ENCODE data around the gene FRMPD1. TPM values are rescaled to one million over a fixed set of nuclear protein-coding genes. Genes with fewer than 3 reads are reported as not detected.

The FRMPD1 gene
- total and polyA plus RNA-seq, 2 of the 4 experiments (the other 2 are of a cell fraction), result not detected

DNA sequence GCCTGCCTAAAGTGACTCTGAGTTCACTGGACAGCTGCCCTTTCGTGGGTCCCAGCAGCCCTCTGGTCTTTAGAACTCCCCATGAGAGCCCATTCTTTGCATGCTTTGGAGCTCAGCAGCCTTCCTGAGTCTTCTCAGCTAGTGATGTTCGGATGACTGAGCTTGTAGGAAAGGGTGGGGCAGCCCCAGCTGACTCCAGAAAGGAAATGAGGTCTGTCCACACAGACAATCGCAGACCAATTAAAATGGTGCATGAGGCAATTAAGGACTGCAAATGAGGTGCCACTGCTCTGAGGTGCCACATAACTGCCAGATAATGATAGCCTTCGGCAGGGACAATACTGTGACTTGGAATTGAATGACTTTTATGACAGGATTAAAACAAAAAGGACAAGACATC lies 32.9 kb upstream of the FRMPD1 start:
- intact Hi-C loops (cut with micrococcal nuclease), result no loop called here
- BruUV-seq (replicated peaks), result no TSS peak
- ChIA-PET POLR2A (ENCODE audit: unreplicated experiment) (no interaction called here), CTCF (no interaction called here)
- Histone ChIP-seq H3K9me3 (ENCODE audit: control insufficient read depth, insufficient read depth, low read length) (no peaks in the 10 kb centered on the region), H3K79me1 (ENCODE audit: low read depth in 1 of 2, low read length in 2 of 2) (no peaks in the 10 kb centered on the region; a peak in 1 of 4 replicates), H3K9ac (ENCODE audit: low read depth, low read length) (no peak overlapping the region), H3K27me3 (ENCODE audit: control insufficient read depth, insufficient read depth, low read length) (no peaks in the 10 kb centered on the region; the same call in none of the 2 replicates), H3K9me1 (ENCODE audit: insufficient read depth, low read length) (peaks cover 3% of the 10 kb centered on the region), H3K36me3 (ENCODE audit: control insufficient read depth, insufficient read depth, low read length) (no peaks in the 10 kb centered on the region), H3K56ac (ENCODE audit: extremely low read depth, insufficient read depth, low read length) (no peak overlapping the region), H2BK120ac (ENCODE audit: low read depth, low read length) (0 out of 2 replicates have a peak overlapping the region, but pooled peaks have one; percentile 28), H2AK5ac (ENCODE audit: low read depth, low read length) (peak overlapping the region; percentile 38; the same call in 1 of the 2 replicates), H3K18ac (ENCODE audit: low read depth, low read length) (peak overlapping the region; percentile 50; the same call in 1 of the 2 replicates), H3K4me1 (ENCODE audit: control insufficient read depth, insufficient read depth, low read length) (peaks cover 2% of the 10 kb centered on the region; the same call in 1 of the 2 replicates), H3K23ac (ENCODE audit: low read depth, low read length) (no peak overlapping the region), H2AFZ (replicated peaks; ENCODE audit: low read length, poor library complexity) (peak overlapping the region; percentile 77), H4K8ac (ENCODE audit: low read depth in 2 of 2, low read length in 2 of 2) (peak overlapping the region in 1 of 2 experiments; percentile 81; a peak in 2 of 4 replicates), H2AK9ac (replicated peaks; ENCODE audit: low read depth, low read length, poor library complexity) (no peak overlapping the region), H3K14ac (replicated peaks; ENCODE audit: low read depth, low read length) (no peak overlapping the region), H2BK5ac (ENCODE audit: low read depth, low read length, poor library complexity, severe bottlenecking) (peak overlapping the region; percentile 94), H4K5ac (ENCODE audit: low read depth, low read length) (peak overlapping the region; percentile 61; the same call in 1 of the 2 replicates), H3K4me2 (ENCODE audit: low read depth, low read length) (no peak overlapping the region), H2BK20ac (ENCODE audit: low read depth, low read length) (no peak overlapping the region), H2BK15ac (ENCODE audit: low read depth, low read length) (no peak overlapping the region), H3K4me3 (ENCODE audit: insufficient read depth, low read depth, low read length) (no peak overlapping the region), H4K91ac (ENCODE audit: insufficient read depth, low read depth, low read length) (no peak overlapping the region), H3K27ac (ENCODE audit: insufficient read depth, low read length) (no peak overlapping the region), H4K20me1 (ENCODE audit: insufficient read depth, low read length) (no peaks in the 10 kb centered on the region), H3K4ac (ENCODE audit: low read depth, low read length) (no peak overlapping the region; the same call in 1 of the 2 replicates)
- no CpG with 5 or more reads among the region's 4 CpGs for WGBS, 2 experiments (ENCODE audit: extremely low coverage in 2 of 2, insufficient read length in 1 of 2)
- TF ChIP-seq CEBPB (IDR thresholded peaks at IDR 0.05; ENCODE audit: low read depth, low read length), result no peak
- TF ChIP-seq, protein P1, sequence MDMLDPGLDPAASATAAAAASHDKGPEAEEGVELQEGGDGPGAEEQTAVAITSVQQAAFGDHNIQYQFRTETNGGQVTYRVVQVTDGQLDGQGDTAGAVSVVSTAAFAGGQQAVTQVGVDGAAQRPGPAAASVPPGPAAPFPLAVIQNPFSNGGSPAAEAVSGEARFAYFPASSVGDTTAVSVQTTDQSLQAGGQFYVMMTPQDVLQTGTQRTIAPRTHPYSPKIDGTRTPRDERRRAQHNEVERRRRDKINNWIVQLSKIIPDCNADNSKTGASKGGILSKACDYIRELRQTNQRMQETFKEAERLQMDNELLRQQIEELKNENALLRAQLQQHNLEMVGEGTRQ (IDR thresholded peaks at IDR 0.05; ENCODE audit: low read depth, low read length), result no peak
- peak; percentile 54 for DNase-seq
- in situ Hi-C loops (cut with MboI; ENCODE audit: low sequenced_read_pairs), result no loop called here
- dilution Hi-C loops (cut with HindIII; ENCODE audit: low sequenced_read_pairs, unreplicated experiment), result no loop called here
- ATAC-seq (ENCODE audit: low read depth), result peak; percentile 58

All from IMR-90 (cell line).